OCI-LY7 (cell line): ENCODE results near the gene NOL3. TPM values are rescaled to one million over a fixed set of nuclear protein-coding genes. Genes with fewer than 3 reads are reported as not detected.

Experiments used
- BruUV-seq: library from RNA; stranded (reverse); fragments of 400-500 nt; replicated peaks from 2 replicates; lab custom pipeline; 2021; lab: Mats Ljungman, UMichigan
- CTCF ChIA-PET: fragments of 300-600 bp; sonication (Branson Sonifier 250); formaldehyde crosslinking; loops from one replicate; lab custom pipeline; 2022; ENCODE audit warnings: antibody characterized with exemption; ENCODE audit not compliant: unreplicated experiment; lab: Charles Lee
- POLR2A ChIA-PET: fragments of 300-600 bp; sonication (Branson Sonifier 250); formaldehyde crosslinking; loops from one replicate; lab custom pipeline; 2022; ENCODE audit warnings: antibody characterized with exemption; lab: Charles Lee
- DNase-seq: peaks from one replicate; pipeline ENCODE4 v3.0.0-alpha.2; 2015; ENCODE audit warnings: low spot score
- H2AFZ ChIP-seq: fragments of 200-600 bp; sonication (generic), shearing (Covaris generic); 2 replicates; pipeline ENCODE4 v1.6.1; 2014; ENCODE audit warnings: mild to moderate bottlenecking, antibody characterized with exemption, low read length, moderate library complexity
- H3K27ac ChIP-seq: fragments of 200-600 bp; sonication (generic); 2 replicates; pipeline ENCODE4 v1.5.1; 2014; ENCODE audit warnings: mixed run types, low read depth, mild to moderate bottlenecking, moderate library complexity, low read length, inconsistent platforms; ENCODE audit not compliant: poor library complexity, severe bottlenecking
- H3K36me3 ChIP-seq: fragments of 200-600 bp; sonication (generic); 2 replicates; pipeline ENCODE4 v1.6.1; 2014; ENCODE audit warnings: mild to moderate bottlenecking, antibody characterized with exemption, low read length, moderate library complexity, mixed read lengths; ENCODE audit not compliant: insufficient read depth
- H3K4me1 ChIP-seq: fragments of 200-600 bp; sonication (generic); 2 replicates; pipeline ENCODE4 v1.5.1; 2014; ENCODE audit warnings: mild to moderate bottlenecking, low read length; ENCODE audit not compliant: insufficient read depth, poor library complexity, severe bottlenecking
- H3K4me2 ChIP-seq: fragments of 200-600 bp; sonication (generic); 2 replicates; pipeline ENCODE4 v1.6.1; 2014; ENCODE audit warnings: mild to moderate bottlenecking, low read length
- H3K4me3 ChIP-seq: fragments of 200-600 bp; sonication (generic); 2 replicates; pipeline ENCODE4 v1.5.1; 2014; ENCODE audit warnings: mild to moderate bottlenecking, low read depth, low read length; ENCODE audit not compliant: poor library complexity, severe bottlenecking
- H3K79me2 ChIP-seq: fragments of 200-600 bp; sonication (generic); 2 replicates; pipeline ENCODE4 v1.6.1; 2016; ENCODE audit warnings: low read depth, mild to moderate bottlenecking, low read length, moderate library complexity, mixed read lengths; ENCODE audit not compliant: insufficient read depth
- H3K9me2 ChIP-seq: fragments of 200-600 bp; sonication (generic); 2 replicates; pipeline ENCODE4 v1.6.1; 2016; ENCODE audit warnings: mild to moderate bottlenecking, low read length, mixed read lengths; ENCODE audit not compliant: insufficient read depth
- H3K9me3 ChIP-seq: fragments of 200-600 bp; sonication (generic); 2 replicates; pipeline ENCODE4 v1.6.1; 2014; ENCODE audit warnings: mild to moderate bottlenecking, mixed run types, low read length, mixed read lengths
- H4K20me1 ChIP-seq: fragments of 200-600 bp; sonication (generic); 2 replicates; pipeline ENCODE4 v1.6.1; 2014; ENCODE audit warnings: mild to moderate bottlenecking, antibody characterized with exemption, low read length, moderate library complexity, mixed read lengths; ENCODE audit not compliant: insufficient read depth
- CTCF ChIP-seq: fragments of 200-600 bp; sonication (generic); conservative IDR thresholded peaks from 2 replicates; pipeline ENCODE4 v1.5.1; 2014; ENCODE audit warnings: mild to moderate bottlenecking, antibody characterized with exemption, low read length, moderate library complexity, mixed read lengths
- EZH2phosphoT487 ChIP-seq: fragments of 200-600 bp; sonication (generic); IDR thresholded peaks from 2 replicates; pipeline ENCODE4 v1.6.1; 2018; ENCODE audit warnings: low read depth, borderline replicate concordance, mild to moderate bottlenecking, mixed run types, antibody characterized with exemption, low read length, moderate library complexity, mixed read lengths
- intact Hi-C: fragments of 100-400 bp; cut with micrococcal nuclease; formaldehyde crosslinking; loops from one replicate; pipeline ENCODE4 v1.10.0; 2022; ENCODE audit not compliant: unreplicated experiment
- total RNA-seq, 2 experiments: library from RNA; depleted of rRNA in 1 of 2; stranded (reverse); fragments of >200 nt in 1 of 2; shearing (Covaris generic) in 1 of 2; gene quantifications; 2 replicates each; pipeline ENCODE4 v1.2.3, GENCODE V29; 2014 to 2022

Gene NOL3
- total RNA-seq, 2 experiments from 2014 or later = 2.2 to 4.4 TPM

GRCh38 chr16:67173808-67174705 lies 3.7 kb downstream of the NOL3 start:
- peak overlapping the region; percentile 31 for H3K4me3 ChIP-seq
- H2AFZ ChIP-seq = no peak overlapping the region
- H4K20me1 ChIP-seq = no peaks in the 10 kb centered on the region
- peaks cover 32% of the 10 kb centered on the region for H3K4me1 ChIP-seq
- H3K9me2 ChIP-seq = no peaks in the 10 kb centered on the region
- DNase-seq = peak; percentile 35
- H3K27ac ChIP-seq = no peak overlapping the region
- H3K36me3 ChIP-seq = no peaks in the 10 kb centered on the region
- BruUV-seq = no TSS peak
- POLR2A ChIA-PET = interaction anchor here (0.6 to 1.0 kb wide), 2 partner anchors 119 to 221 kb away, joined by 4 to 6 read pairs; no protein-coding TSS in a partner anchor
- TF ChIP-seq EZH2phosphoT487 (no peak), CTCF (0 out of 2 replicates have a peak, but pooled peaks have one; percentile 10)
- intact Hi-C loops = no loop called here
- CTCF ChIA-PET = no interaction called here
- peak overlapping the region; percentile 65 for H3K4me2 ChIP-seq
- H3K9me3 ChIP-seq = no peaks in the 10 kb centered on the region
- no peaks in the 10 kb centered on the region for H3K79me2 ChIP-seq

- peak overlapping the region; percentile 65 for H3K4me2 ChIP-seq
- no peaks in the 10 kb centered on the region for H3K9me3 ChIP-seq
- H4K20me1 ChIP-seq = no peaks in the 10 kb centered on the region
- H3K79me2 ChIP-seq = no peaks in the 10 kb centered on the region
- H2AFZ ChIP-seq = no peak overlapping the region
- ChIA-PET POLR2A (interaction anchor here (0.7 to 1.0 kb wide), 2 partner anchors 14 to 222 kb away, joined by 3 to 4 read pairs; no protein-coding TSS in a partner anchor), CTCF (no interaction called here)
- no peak overlapping the region for H3K27ac ChIP-seq
- no TSS peak for BruUV-seq
- no peaks in the 10 kb centered on the region for H3K9me2 ChIP-seq
- no peak overlapping the region for H3K4me3 ChIP-seq
- intact Hi-C loops = no loop called here
- H3K4me1 ChIP-seq = peaks cover 32% of the 10 kb centered on the region
- no peaks in the 10 kb centered on the region for H3K36me3 ChIP-seq
- no peak for DNase-seq
- TF ChIP-seq CTCF (no peak), EZH2phosphoT487 (no peak)
Measured at GRCh38 chr16:67174706-67175231, 4.4 kb downstream of the NOL3 start.
